Hepatocyte (in vitro differentiated cells): ENCODE results near the gene DISC1.

Experiments
- CTCF ChIP-seq: fragments of 200-600 bp; sonication (generic); IDR thresholded peaks from 2 replicates; pipeline ENCODE4 v1.5.1; 2016; ENCODE audit warnings: antibody characterized with exemption, mild to moderate bottlenecking; ENCODE audit not compliant: poor library complexity
- EZH2phosphoT487 ChIP-seq: fragments of 200-600 bp; sonication (generic); IDR thresholded peaks from one replicate; pipeline ENCODE4 v1.6.1; 2018; ENCODE audit warnings: antibody characterized with exemption, mild to moderate bottlenecking, low read depth, moderate library complexity; ENCODE audit not compliant: unreplicated experiment, severe bottlenecking

DNA sequence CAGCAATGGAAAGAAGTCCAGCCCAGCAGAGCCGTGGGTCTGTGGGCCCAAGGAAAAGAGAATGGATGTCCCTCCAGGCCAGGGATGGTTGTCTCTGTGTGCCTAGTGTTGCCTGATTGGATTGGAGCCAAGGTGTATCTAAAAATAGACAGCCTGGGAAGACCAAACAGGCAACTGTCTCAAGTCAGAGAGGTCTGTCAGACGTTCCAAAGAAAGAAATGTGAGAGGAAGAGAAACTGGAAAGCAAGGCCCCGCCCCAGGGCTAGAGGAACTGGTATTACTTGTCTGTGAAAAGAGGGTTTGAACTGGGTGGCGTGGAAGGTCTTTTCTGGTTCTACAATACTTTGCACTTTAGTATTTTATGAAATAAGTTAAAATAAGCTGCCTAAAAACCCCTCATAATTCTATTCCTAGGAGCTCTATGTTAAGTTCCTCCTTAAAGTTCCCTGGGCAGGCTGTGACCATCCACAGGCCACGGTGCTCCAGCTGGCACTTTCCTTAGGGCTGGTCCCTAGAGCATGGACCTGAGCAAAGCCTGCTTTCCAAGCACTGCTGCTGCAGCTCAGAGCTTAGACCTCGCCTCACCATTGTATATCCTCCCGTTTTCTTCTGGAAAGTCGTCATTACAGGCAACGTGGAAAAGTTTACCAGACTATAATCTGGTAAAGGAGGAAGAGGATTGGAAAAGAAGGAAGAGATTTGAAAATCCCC is 151.6 kb downstream of the DISC1 start:
- TF ChIP-seq EZH2phosphoT487 (no peak), CTCF (no peak)
